ENCODE results near the gene LENG8. TPM values are rescaled to one million over a fixed set of nuclear protein-coding genes. Genes with fewer than 3 reads are reported as not detected.

LENG8 gene
- total RNA-seq, 6 donors from 2014 or later: 72.2 to 1,027 (median 188) TPM

DNA sequence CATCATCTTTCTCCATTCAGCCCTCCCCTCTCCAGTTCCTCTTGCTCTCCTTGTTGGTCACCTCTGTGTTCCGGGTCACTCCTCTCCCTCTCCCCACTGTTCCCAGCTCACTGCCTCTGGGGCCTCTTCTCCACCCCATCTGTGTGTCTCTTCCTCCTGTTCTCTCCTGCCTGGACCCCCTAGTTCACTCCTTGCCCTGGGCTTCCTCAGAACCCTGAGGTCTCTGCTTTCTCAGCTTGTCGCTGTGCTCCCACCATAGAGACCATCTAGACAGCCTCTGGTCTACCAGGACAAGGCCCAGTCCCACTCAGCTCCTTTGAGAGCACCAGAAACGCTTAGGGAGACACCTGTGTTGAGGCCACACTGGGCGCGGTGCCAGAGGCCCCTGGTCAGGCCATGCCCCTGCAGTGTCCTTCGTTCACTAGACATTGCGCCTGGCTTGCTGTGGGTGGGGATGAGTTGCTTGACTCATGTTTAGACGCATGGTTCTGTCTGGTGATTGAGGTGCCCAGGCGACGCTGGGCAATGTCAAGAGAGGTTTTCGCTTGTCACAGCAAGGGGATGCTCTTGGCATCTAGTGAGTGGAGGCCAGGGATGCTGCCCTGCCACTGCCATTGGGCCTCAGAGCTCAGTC, 9.8 kb downstream of the LENG8 start:
- Histone ChIP-seq H3K4me3 (no peak overlapping the region), H3K9me3 (no peaks in the 10 kb centered on the region), H3K4me1 (peaks cover 29 to 45% (median 33%) of the 10 kb centered on the region in 4 donors), H3K36me3 (peaks cover 69 to 86% (median 86%) of the 10 kb centered on the region in 4 donors), H3K27ac (no peak overlapping the region), H3K27me3 (no peaks in the 10 kb centered on the region)
- DNase-seq (peak in 1 of 2 donors; percentile 79), ATAC-seq (ENCODE audit: low FRiP score in 2 of 2) (no peak)
- TF ChIP-seq POLR2AphosphoS5 (IDR thresholded peaks at IDR 0.05): no peak
- TF ChIP-seq, protein P1, sequence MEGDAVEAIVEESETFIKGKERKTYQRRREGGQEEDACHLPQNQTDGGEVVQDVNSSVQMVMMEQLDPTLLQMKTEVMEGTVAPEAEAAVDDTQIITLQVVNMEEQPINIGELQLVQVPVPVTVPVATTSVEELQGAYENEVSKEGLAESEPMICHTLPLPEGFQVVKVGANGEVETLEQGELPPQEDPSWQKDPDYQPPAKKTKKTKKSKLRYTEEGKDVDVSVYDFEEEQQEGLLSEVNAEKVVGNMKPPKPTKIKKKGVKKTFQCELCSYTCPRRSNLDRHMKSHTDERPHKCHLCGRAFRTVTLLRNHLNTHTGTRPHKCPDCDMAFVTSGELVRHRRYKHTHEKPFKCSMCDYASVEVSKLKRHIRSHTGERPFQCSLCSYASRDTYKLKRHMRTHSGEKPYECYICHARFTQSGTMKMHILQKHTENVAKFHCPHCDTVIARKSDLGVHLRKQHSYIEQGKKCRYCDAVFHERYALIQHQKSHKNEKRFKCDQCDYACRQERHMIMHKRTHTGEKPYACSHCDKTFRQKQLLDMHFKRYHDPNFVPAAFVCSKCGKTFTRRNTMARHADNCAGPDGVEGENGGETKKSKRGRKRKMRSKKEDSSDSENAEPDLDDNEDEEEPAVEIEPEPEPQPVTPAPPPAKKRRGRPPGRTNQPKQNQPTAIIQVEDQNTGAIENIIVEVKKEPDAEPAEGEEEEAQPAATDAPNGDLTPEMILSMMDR (IDR thresholded peaks at IDR 0.05): no peak
- TF ChIP-seq POLR2A (IDR thresholded peaks at IDR 0.05): no peak
- no peak for TF ChIP-seq EP300 (IDR thresholded peaks at IDR 0.05)
- WGBS, 2 donors: 89 to 91% methylated on average over 10 to 11 of the region's 11 CpGs

DNA sequence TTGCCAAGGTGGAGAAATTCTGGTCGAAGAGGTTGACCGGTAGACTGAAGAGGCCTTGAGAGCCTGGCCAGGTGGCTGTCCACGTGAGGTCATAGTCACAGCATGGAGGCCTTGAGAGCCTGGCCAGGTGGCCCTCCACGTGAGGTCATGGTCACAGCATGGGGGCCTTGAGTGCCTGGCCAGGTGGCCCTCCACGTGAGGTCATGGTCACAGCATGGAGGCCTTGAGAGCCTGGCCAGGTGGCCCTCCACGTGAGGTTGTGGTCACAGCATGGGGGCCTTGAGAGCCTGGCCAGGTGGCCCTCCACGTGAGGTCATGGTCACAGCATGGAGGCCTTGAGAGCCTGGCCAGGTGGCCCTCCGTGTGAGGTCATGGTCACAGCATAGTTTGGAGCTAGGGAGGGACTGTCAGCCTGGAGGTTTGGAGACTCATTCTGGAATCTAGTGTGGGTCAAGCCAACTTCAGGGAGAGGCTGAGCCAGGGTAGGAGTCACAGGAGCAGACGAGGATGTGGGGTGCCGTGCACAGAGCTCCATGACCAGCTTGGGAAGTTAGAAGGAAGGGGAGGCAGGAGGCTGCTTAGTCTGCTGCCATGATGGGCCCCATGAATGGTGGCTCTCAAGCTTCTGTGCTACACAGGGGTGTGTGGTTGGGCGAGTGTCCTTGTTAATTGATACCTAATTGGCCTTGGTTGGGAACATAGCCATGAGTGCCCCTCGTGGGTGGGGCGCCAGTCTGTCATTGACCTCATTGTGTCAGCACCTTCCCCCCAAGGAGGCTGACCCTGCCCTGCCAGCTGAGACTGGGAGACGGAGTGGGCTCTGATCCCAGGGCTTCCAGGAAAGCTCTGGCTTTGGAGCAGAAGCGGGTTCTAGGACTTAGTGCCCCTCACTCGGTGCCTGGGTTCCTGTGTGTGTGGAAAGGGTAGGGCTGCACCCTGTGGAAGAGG, 10.6 kb downstream of the LENG8 start:
- Histone ChIP-seq H3K36me3 (peaks cover 61 to 79% (median 78%) of the 10 kb centered on the region in 4 donors), H3K4me3 (no peak overlapping the region), H3K4me1 (peaks cover 29 to 51% (median 33%) of the 10 kb centered on the region in 4 donors), H3K27ac (peak overlapping the region in 3 of 4 donors; percentile 39 to 98 (median 98)), H3K27me3 (no peaks in the 10 kb centered on the region), H3K9me3 (no peaks in the 10 kb centered on the region)
- DNase-seq: peak in 1 of 2 donors; percentile 42
- 72 to 82% methylated on average over 13 to 15 of the region's 16 CpGs for WGBS, 2 donors
- no peak for ATAC-seq (ENCODE audit: low FRiP score in 2 of 2)
- TF ChIP-seq, protein P1 (IDR thresholded peaks at IDR 0.05): no peak
- TF ChIP-seq POLR2A (IDR thresholded peaks at IDR 0.05) (no peak), POLR2AphosphoS5 (IDR thresholded peaks at IDR 0.05) (no peak), EP300 (IDR thresholded peaks at IDR 0.05) (no peak)

DNA sequence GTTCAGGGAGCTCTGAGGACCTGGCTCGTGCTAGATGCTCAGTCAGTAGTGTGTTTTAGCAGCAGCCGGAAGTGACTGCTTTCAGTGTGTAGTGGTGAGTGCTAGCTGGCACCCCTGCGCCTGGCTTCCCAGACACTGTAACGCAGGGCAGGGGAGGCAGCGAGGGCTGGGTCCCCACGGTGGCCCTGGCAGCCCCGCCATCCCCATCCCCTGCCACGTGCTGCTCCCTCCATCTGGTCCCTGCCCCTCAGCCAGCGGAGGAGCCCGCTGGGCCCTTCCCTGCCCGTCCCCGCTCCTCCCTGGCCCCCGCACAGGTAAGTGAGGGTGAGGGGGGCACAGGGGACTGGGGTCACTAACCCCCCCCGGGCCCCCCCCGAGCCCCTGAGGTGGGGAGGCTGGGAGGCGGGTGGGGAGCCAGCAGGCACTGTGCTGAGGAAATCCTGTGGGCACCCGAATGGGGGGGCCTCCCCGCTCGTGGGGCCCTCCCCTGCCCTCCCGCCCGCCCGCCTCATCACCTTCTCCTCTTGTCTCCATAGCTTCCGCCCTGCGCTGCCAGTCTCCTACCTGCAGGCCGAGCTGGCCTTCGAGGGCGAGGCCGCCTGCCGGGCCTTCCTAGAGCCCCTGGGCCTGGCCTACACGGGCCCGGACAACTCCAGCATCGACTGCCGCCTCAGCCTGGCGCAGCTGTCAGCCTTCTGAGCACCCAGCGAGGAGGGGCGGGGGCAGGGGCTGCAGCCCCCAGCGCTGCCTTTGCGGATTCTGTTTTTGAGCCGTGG, 11.4 kb downstream of the LENG8 start:
- Histone ChIP-seq H3K9me3 (no peaks in the 10 kb centered on the region), H3K27me3 (no peaks in the 10 kb centered on the region), H3K4me1 (peaks cover 29 to 57% (median 36%) of the 10 kb centered on the region in 4 donors), H3K36me3 (peaks cover 53 to 70% (median 69%) of the 10 kb centered on the region in 4 donors), H3K4me3 (no peak overlapping the region), H3K27ac (peak overlapping the region in 3 of 4 donors; percentile 39 to 98 (median 98))
- ATAC-seq (ENCODE audit: low FRiP score in 2 of 2) (no peak), DNase-seq (peak in 1 of 2 donors; percentile 81)
- TF ChIP-seq POLR2A (IDR thresholded peaks at IDR 0.05) (no peak), EP300 (IDR thresholded peaks at IDR 0.05) (no peak)
- TF ChIP-seq, protein P1 (IDR thresholded peaks at IDR 0.05): no peak
- 73 to 78% methylated on average over 20 to 32 of the region's 39 CpGs for WGBS, 2 donors

DNA sequence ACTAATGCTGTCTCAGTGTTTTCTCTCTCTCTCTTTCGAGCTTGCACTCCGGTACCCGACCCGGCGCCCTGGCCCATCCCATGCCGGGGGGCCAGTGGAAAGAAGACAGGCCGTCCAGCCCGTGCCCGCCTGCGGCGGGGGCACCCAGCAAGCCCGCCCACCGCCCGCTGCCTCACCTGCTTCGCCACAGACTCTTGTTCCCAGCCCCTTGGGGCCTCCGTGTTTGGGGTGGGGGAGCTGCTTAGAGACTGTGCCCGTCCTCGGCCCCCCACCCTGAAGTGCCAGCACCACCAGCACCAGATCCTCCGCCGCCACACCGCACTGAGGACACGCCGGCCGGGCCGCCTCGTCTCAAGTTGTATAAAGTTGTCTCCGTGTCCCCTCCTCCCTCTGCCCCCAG, 12.2 kb downstream of the LENG8 start:
- Histone ChIP-seq H3K4me3 (peak overlapping the region in 1 of 4 donors; percentile 7), H3K4me1 (peaks cover 29 to 61% (median 36%) of the 10 kb centered on the region in 4 donors), H3K36me3 (peaks cover 47 to 62% (median 61%) of the 10 kb centered on the region in 4 donors), H3K27me3 (no peaks in the 10 kb centered on the region), H3K27ac (peak overlapping the region; percentile 16 to 98 (median 64)), H3K9me3 (no peaks in the 10 kb centered on the region)
- 76 to 85% methylated on average over 27 of the region's 27 CpGs for WGBS, 2 donors
- peak in 1 of 2 donors; percentile 86 for DNase-seq
- TF ChIP-seq POLR2A (IDR thresholded peaks at IDR 0.05) (no peak), POLR2AphosphoS5 (IDR thresholded peaks at IDR 0.05) (no peak), EP300 (IDR thresholded peaks at IDR 0.05) (no peak)
- TF ChIP-seq, protein P1 (IDR thresholded peaks at IDR 0.05): no peak
- no peak for ATAC-seq (ENCODE audit: low FRiP score in 2 of 2)

All from upper lobe of left lung (tissue), 6 donors.